Adrenal gland (tissue), 12 donors: ENCODE data around the gene TRAPPC1. TPM values are rescaled to one million over a fixed set of nuclear protein-coding genes. Genes with fewer than 3 reads are reported as not detected.

Experiments used
- DNase-seq, 7 donors: peaks; one replicate each; pipeline ENCODE4 v3.0.0-alpha.2; 2019 to 2020
- H3K27ac ChIP-seq, 5 donors: fragments of 200-600 bp; sonication (generic) in 4 of 5; 1 replicate in 3 of 5; 2 replicates in 2 of 5; pipeline versions ENCODE4 v1.5.1 to v1.8.0; 2016 to 2020; ENCODE audit warnings: mild to moderate bottlenecking in 1 of 5
- H3K27me3 ChIP-seq: fragments of 200-600 bp; 2 replicates; pipeline ENCODE4 v1.8.0; 2021
- H3K36me3 ChIP-seq, 2 donors: fragments of 200-600 bp; replicated peaks in 1 of 2; 1 replicate in 1 of 2; 2 replicates in 1 of 2; pipeline versions ENCODE4 v1.5.1 to v1.8.0; 2018 to 2022
- H3K4me1 ChIP-seq, 2 donors: fragments of 200-600 bp; replicated peaks in 1 of 2; 1 replicate in 1 of 2; 2 replicates in 1 of 2; pipeline versions ENCODE4 v1.5.1 to v1.8.0; 2018 to 2021
- H3K4me3 ChIP-seq, 4 donors: fragments of 200-600 bp; sonication (generic) in 3 of 4; one replicate each; pipeline ENCODE4 v1.5.1; 2016 to 2018
- H3K9me3 ChIP-seq, 3 donors: fragments of 200-600 bp; sonication (generic) in 1 of 3; replicated peaks in 1 of 3; 1 replicate in 2 of 3; 2 replicates in 1 of 3; pipeline versions ENCODE4 v1.5.1 to v1.8.0; 2016 to 2021
- CTCF ChIP-seq, 6 experiments: fragments of 450-650 bp in 4 of 6; fragments of 200-600 bp in 2 of 6; sonication (generic) in 1 of 6; IDR thresholded peaks; 1 replicate in 5 of 6; 2 replicates in 1 of 6; pipeline versions ENCODE4 v1.5.1 to v1.8.0; 2016 to 2021; ENCODE audit warnings: antibody characterized with exemption in 6 of 6, mild to moderate bottlenecking in 2 of 6, moderate library complexity in 1 of 6
- POLR2A ChIP-seq, 2 donors: fragments of 450-650 bp; IDR thresholded peaks; one replicate each; pipeline ENCODE4 v1.6.1; 2017; ENCODE audit warnings: antibody characterized with exemption in 2 of 2, mild to moderate bottlenecking in 2 of 2, moderate library complexity in 1 of 2
- WGBS, 4 donors: extraction: QIAGEN DNeasy Blood & Tissue Kit in 2 of 4; methylation state at CpG; one replicate each; pipeline versions ENCODE4 v1.1.5 to v1.1.7; 2013 to 2017; 5-methylcytosine and 5-hydroxymethylcytosine counted together
- intact Hi-C, 2 donors: fragments of 100-400 bp; cut with DNase I; formaldehyde crosslinking; loops; one replicate each; pipeline versions ENCODE4 v1.14.1 to v1.15.0; 2022 to 2023
- polyA plus RNA-seq, 3 donors: library from polyadenylated mRNA; stranded (reverse); fragments of 200-250 nt in 2 of 3; fragments of 350-450 nt in 1 of 3; fragmentation: Illumina TruSeq in 1 of 3; extraction: RNeasy Lipid Tissue Mini Kit (QIAGEN cat#74804) in 1 of 3; gene quantifications; one replicate each; pipeline ENCODE4 v1.2.3, GENCODE V29; 2013 to 2014
- small RNA-seq, 2 donors: library from RNA; depleted of rRNA; stranded (forward); fragments of <200 nt; gene quantifications; one replicate each; pipeline ENCODE3, GENCODE V24; 2016
- total RNA-seq, 9 donors: library from RNA; depleted of rRNA in 4 of 9; stranded (reverse); fragments of >200 nt in 4 of 9; fragments of 120-200 nt in 1 of 9; fragmentation: NEBNext Ultra II Directional in 1 of 9; extraction: Animal tissue kit (Norgen Biotek cat#: 25700) in 1 of 9; gene quantifications; one replicate each; pipeline versions ENCODE4 v1.1.0 to v1.2.4, GENCODE V29; 2013 to 2023
- donor health status: healthy with polysubstance abuse.
- donor health status: Bipolar disorder and iron deficiency.
- donor health status: DM: yes; HTN: yes; CAD: no.
- donor health status: DM: no; HTN: no; CAD: no.
- donor health status: DM: no; HTN: no; CAD: no.
- donor health status: DM: yes; HTN: yes; CAD: no.

Gene TRAPPC1
- total and polyA plus RNA-seq, 12 donors, result 32.2 to 220 (median 121) TPM

- WGBS, 4 donors, result 44 to 51% (median 45%) methylated on average over 7 of the region's 7 CpGs
- intact Hi-C loops, result no loop called here
- Histone ChIP-seq H3K27ac (peak overlapping the region in 1 of 5 donors; percentile 63), H3K4me1 (peaks cover 5 to 31% of the 10 kb centered on the region in 2 donors), H3K36me3 (peaks cover 0 to 16% of the 10 kb centered on the region in 2 donors), H3K9me3 (no peaks in the 10 kb centered on the region), H3K27me3 (no peaks in the 10 kb centered on the region), H3K4me3 (no peak overlapping the region)
- peak in 4 of 7 donors; percentile 44 to 77 (median 53) for DNase-seq
- TF ChIP-seq POLR2A (IDR thresholded peaks at IDR 0.05) (no peak), CTCF (IDR thresholded peaks at IDR 0.05) (no peak)
Measured at GRCh38 chr17:7881276-7882054, 50.3 kb downstream of the TRAPPC1 start.

Small RNA genes lying within 50 kb of the gene (small RNA-seq; reads per million reads assigned to genes)
- 0.50 to 0.83 reads per million in 2 donors for gene SCARNA21

Other genes starting within 250 kb of the TRAPPC1 start
- 10 to 100 TPM in 8 of 9 donors, 1 to 10 TPM in 1; 9.7 to 85.9 (median 28.3) TPM for gene TP53, start 244.5 kb downstream of the TRAPPC1 start, total RNA-seq
- gene TP53, start 244.5 kb downstream of the TRAPPC1 start, polyA plus RNA-seq, result 10 to 100 TPM; 13.4 to 19.9 (median 17.4) TPM
- gene WRAP53, start 243.5 kb downstream of the TRAPPC1 start, total RNA-seq, result 10 to 100 TPM in 1 of 9 donors, 1 to 10 TPM in 8; 3.4 to 15.3 (median 6.7) TPM
- gene WRAP53, start 243.5 kb downstream of the TRAPPC1 start, polyA plus RNA-seq, result 10 to 100 TPM in 2 of 3 donors, 1 to 10 TPM in 1; 4.5 to 31.0 (median 21.1) TPM
- gene EFNB3, start 226.7 kb downstream of the TRAPPC1 start, total RNA-seq, result 1 to 10 TPM in 5 of 9 donors, under 1 TPM in 3, not detected in 1; 0.26 to 1.5 (median 1.1) TPM
- 1 to 10 TPM in 2 of 3 donors, under 1 TPM in 1; 0.61 to 4.3 (median 1.2) TPM for gene EFNB3, start 226.7 kb downstream of the TRAPPC1 start, polyA plus RNA-seq
- gene DNAH2, start 214.2 kb downstream of the TRAPPC1 start, total RNA-seq, result under 1 TPM; 0.04 to 0.26 (median 0.11) TPM
- under 1 TPM; 0.02 to 0.08 (median 0.07) TPM for gene DNAH2, start 214.2 kb downstream of the TRAPPC1 start, polyA plus RNA-seq
- gene KDM6B, start 97.7 kb downstream of the TRAPPC1 start, total RNA-seq, result 10 to 100 TPM in 5 of 9 donors, 1 to 10 TPM in 4; 3.1 to 31.2 (median 11.8) TPM
- 10 to 100 TPM in 2 of 3 donors, 1 to 10 TPM in 1; 2.2 to 35.9 (median 10.6) TPM for gene KDM6B, start 97.7 kb downstream of the TRAPPC1 start, polyA plus RNA-seq
- 10 to 100 TPM; 14.9 to 52.8 (median 24.0) TPM for gene TMEM88, start 76.9 kb downstream of the TRAPPC1 start, total RNA-seq
- 100 to 1,000 TPM in 1 of 3 donors, 10 to 100 TPM in 1, 1 to 10 TPM in 1; 7.9 to 107 (median 70.9) TPM for gene TMEM88, start 76.9 kb downstream of the TRAPPC1 start, polyA plus RNA-seq
- gene NAA38, start 74.4 kb downstream of the TRAPPC1 start, total RNA-seq, result 100 to 1,000 TPM in 8 of 9 donors, 10 to 100 TPM in 1; 96.2 to 281 (median 124) TPM
- gene NAA38, start 74.4 kb downstream of the TRAPPC1 start, polyA plus RNA-seq, result 100 to 1,000 TPM in 2 of 3 donors, 10 to 100 TPM in 1; 34.5 to 424 (median 329) TPM
- 10 to 100 TPM in 8 of 9 donors, 1 to 10 TPM in 1; 9.1 to 24.4 (median 17.6) TPM for gene CYB5D1, start 73.9 kb downstream of the TRAPPC1 start, total RNA-seq
- 10 to 100 TPM in 2 of 3 donors, 1 to 10 TPM in 1; 6.5 to 36.8 (median 10.2) TPM for gene CYB5D1, start 73.9 kb downstream of the TRAPPC1 start, polyA plus RNA-seq
- gene CHD3, start 43.2 kb downstream of the TRAPPC1 start, total RNA-seq, result 100 to 1,000 TPM in 2 of 9 donors, 10 to 100 TPM in 7; 53.1 to 123 (median 90.9) TPM
- gene CHD3, start 43.2 kb downstream of the TRAPPC1 start, polyA plus RNA-seq, result 100 to 1,000 TPM in 2 of 3 donors, 10 to 100 TPM in 1; 43.8 to 326 (median 104) TPM
- 10 to 100 TPM in 1 of 9 donors, 1 to 10 TPM in 8; 1.1 to 17.3 (median 2.9) TPM for gene RNF227, start 15.7 kb downstream of the TRAPPC1 start, total RNA-seq
- 1 to 10 TPM; 1.7 to 5.2 (median 3.3) TPM for gene RNF227, start 15.7 kb downstream of the TRAPPC1 start, polyA plus RNA-seq
- gene KCNAB3, start 2.1 kb downstream of the TRAPPC1 start, total RNA-seq, result 1 to 10 TPM in 2 of 9 donors, under 1 TPM in 5, not detected in 2; 0.12 to 1.9 (median 0.41) TPM
- 1 to 10 TPM in 2 of 3 donors, under 1 TPM in 1; 0.27 to 4.2 (median 3.4) TPM for gene KCNAB3, start 2.1 kb downstream of the TRAPPC1 start, polyA plus RNA-seq
- gene CNTROB, start 260 bp upstream of the TRAPPC1 start, total RNA-seq, result 10 to 100 TPM; 11.8 to 27.1 (median 18.4) TPM
- 10 to 100 TPM; 14.8 to 85.2 (median 48.1) TPM for gene CNTROB, start 260 bp upstream of the TRAPPC1 start, polyA plus RNA-seq
- gene GUCY2D, start 70.7 kb upstream of the TRAPPC1 start, total RNA-seq, result not detected
- not detected for gene GUCY2D, start 70.7 kb upstream of the TRAPPC1 start, polyA plus RNA-seq
- gene ALOX15B, start 107.1 kb upstream of the TRAPPC1 start, total RNA-seq, result 1 to 10 TPM in 8 of 9 donors, not detected in 1; 2.0 to 9.8 (median 4.6) TPM
- 1 to 10 TPM; 1.1 to 5.8 (median 2.0) TPM for gene ALOX15B, start 107.1 kb upstream of the TRAPPC1 start, polyA plus RNA-seq
- not detected for gene ALOX12B, start 155.8 kb upstream of the TRAPPC1 start, total RNA-seq
- gene ALOX12B, start 155.8 kb upstream of the TRAPPC1 start, polyA plus RNA-seq, result not detected
- not detected for gene ALOXE3, start 186.6 kb upstream of the TRAPPC1 start, total RNA-seq
- not detected for gene ALOXE3, start 186.6 kb upstream of the TRAPPC1 start, polyA plus RNA-seq
- gene HES7, start 192.2 kb upstream of the TRAPPC1 start, total RNA-seq, result under 1 TPM in 3 of 9 donors, not detected in 6; 0.06 to 0.34 (median 0.29) TPM
- 1 to 10 TPM in 1 of 3 donors, under 1 TPM in 1, not detected in 1; 0.32 to 1.0 TPM for gene HES7, start 192.2 kb upstream of the TRAPPC1 start, polyA plus RNA-seq
- gene PER1, start 220.5 kb upstream of the TRAPPC1 start, total RNA-seq, result 100 to 1,000 TPM in 5 of 9 donors, 10 to 100 TPM in 3, 1 to 10 TPM in 1; 9.9 to 295 (median 108) TPM
- gene PER1, start 220.5 kb upstream of the TRAPPC1 start, polyA plus RNA-seq, result 100 to 1,000 TPM in 2 of 3 donors, 10 to 100 TPM in 1; 12.4 to 360 (median 161) TPM
- gene VAMP2, start 231.0 kb upstream of the TRAPPC1 start, total RNA-seq, result 100 to 1,000 TPM in 2 of 9 donors, 10 to 100 TPM in 7; 18.8 to 139 (median 39.1) TPM
- 100 to 1,000 TPM in 1 of 3 donors, 10 to 100 TPM in 2; 65.8 to 206 (median 81.2) TPM for gene VAMP2, start 231.0 kb upstream of the TRAPPC1 start, polyA plus RNA-seq
- 10 to 100 TPM in 8 of 9 donors, 1 to 10 TPM in 1; 6.2 to 33.6 (median 20.8) TPM for gene TMEM107, start 244.4 kb upstream of the TRAPPC1 start, total RNA-seq
- 10 to 100 TPM in 2 of 3 donors, 1 to 10 TPM in 1; 8.3 to 14.0 (median 11.9) TPM for gene TMEM107, start 244.4 kb upstream of the TRAPPC1 start, polyA plus RNA-seq